Measurements from ENCODE around the gene ARFGEF3.

GRCh38 chr6:138211048-138211581, 49.4 kb downstream of the ARFGEF3 start:
- TF ChIP-seq NR2C2 (IDR thresholded peaks at IDR 0.05; ENCODE audit: borderline replicate concordance, control insufficient read depth, insufficient read length, low read depth) = no peak
- no peak for TF ChIP-seq STAT1 (conservative IDR thresholded peaks at IDR 0.05)
- TF ChIP-seq NFIC (IDR thresholded peaks at IDR 0.05; ENCODE audit: low read depth, low read length) = no peak
- TF ChIP-seq POLR2A (IDR thresholded peaks at IDR 0.05; ENCODE audit: low read depth, low read length) = no peak
- no peak for TF ChIP-seq CEBPZ (IDR thresholded peaks at IDR 0.05; ENCODE audit: low read depth, low read length)
- no peak for TF ChIP-seq E2F8 (IDR thresholded peaks at IDR 0.05; ENCODE audit: low read depth, partially characterized antibody)
- no peak for TF ChIP-seq NBN (IDR thresholded peaks at IDR 0.05)
- no peak for TF ChIP-seq CTCF (IDR thresholded peaks at IDR 0.05 in 2 of 3, conservative IDR thresholded peaks at IDR 0.05 in 1 of 3; ENCODE audit: control insufficient read depth in 2 of 3, extremely low read depth in 1 of 3, insufficient read depth in 1 of 3, low read depth in 3 of 3, low read length in 3 of 3)
- TF ChIP-seq USF2 (IDR thresholded peaks at IDR 0.05; ENCODE audit: borderline replicate concordance, low read depth, low read length) = no peak
- no peak for TF ChIP-seq KDM1A (IDR thresholded peaks at IDR 0.05; ENCODE audit: borderline replicate concordance)
- no peak for TF ChIP-seq KAT2A (conservative IDR thresholded peaks at IDR 0.05; ENCODE audit: control insufficient read depth, low read depth, low read length)

Data from GM12878 (cell line).